Anterior cingulate cortex (tissue), 58 donors: Measurements from ENCODE around the gene NDUFB2.
A peak's percentile ranks its signal among the peaks of the same experiment; 100 is the strongest.
"Not testable (repeated sequence)": the region's sequence is repeated elsewhere in the genome, so short reads cannot be mapped to it uniquely, and the experiment has no call there.

Experiments used
- DNase-seq, 58 donors: peaks; one replicate each; lab custom pipeline; 2025; lab: John Stamatoyannopoulos, UW

Gene NDUFB2

GRCh38 chr7:140726281-140726680 lies 29.8 kb downstream of the NDUFB2 start:
- peak in 1 of 58 donors; percentile 1 for DNase-seq

DNA sequence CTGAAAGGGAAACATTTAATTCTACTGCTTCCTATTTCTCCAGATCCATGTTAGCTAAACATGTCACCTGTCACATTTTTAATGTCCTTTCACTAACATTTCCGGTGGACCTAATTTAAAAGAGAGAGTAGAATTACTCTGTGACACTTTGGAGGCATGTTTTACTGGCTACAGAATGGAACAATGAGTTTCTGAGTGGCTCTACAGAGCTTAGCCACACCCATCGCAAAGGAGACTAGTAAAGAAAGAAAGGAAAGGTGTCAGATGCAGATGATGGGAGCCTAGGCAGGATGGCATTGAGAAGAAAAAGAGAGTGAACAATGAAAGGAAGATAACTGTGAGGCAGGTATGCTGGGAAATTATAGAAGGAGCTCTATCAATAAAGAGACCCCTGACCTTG lies 35.9 kb downstream of the NDUFB2 start:
- no peak for DNase-seq

DNA sequence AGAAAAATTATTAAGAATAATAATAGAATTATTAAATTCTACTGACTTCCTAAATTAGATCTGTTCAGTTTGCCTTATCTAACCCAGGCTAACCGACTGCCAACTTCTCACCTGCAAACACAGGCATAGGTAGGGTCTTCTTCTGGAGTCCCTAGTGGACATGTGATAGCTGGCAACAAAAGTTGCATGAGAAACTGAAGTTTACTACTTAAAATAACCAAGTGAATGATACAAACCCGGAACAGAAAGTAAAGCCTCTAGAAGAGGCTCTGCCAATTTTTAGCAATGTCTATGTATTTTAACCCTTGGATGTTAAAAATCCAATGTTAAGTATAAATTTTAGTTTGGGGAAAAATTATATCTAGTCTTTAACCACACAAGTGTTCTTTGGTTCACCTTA lies 37.6 kb downstream of the NDUFB2 start:
- no peak for DNase-seq

GRCh38 chr7:140734729-140735128 lies 38.2 kb downstream of the NDUFB2 start:
- DNase-seq = no peak

GRCh38 chr7:140738280-140738679 lies 41.8 kb downstream of the NDUFB2 start:
- DNase-seq = no peak

DNA sequence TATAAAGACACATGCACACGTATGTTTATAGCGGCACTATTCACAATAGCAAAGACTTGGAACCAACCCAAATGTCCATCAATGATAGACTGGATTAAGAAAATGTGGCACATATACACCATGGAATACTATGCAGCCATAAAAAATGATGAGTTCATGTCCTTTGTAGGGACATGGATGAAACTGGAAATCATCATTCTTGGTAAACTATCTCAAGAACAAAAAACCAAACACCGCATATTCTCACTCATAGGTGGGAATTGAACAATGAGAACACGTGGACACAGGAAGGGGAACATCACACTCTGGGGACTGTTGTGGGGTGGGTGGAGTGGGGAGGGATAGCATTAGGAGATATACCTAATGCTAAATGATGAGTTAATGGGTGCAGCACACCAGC lies 46.7 kb downstream of the NDUFB2 start:
- DNase-seq = not testable (repeated sequence)

GRCh38 chr7:140744005-140744404 lies 47.5 kb downstream of the NDUFB2 start:
- DNase-seq = no peak

DNA sequence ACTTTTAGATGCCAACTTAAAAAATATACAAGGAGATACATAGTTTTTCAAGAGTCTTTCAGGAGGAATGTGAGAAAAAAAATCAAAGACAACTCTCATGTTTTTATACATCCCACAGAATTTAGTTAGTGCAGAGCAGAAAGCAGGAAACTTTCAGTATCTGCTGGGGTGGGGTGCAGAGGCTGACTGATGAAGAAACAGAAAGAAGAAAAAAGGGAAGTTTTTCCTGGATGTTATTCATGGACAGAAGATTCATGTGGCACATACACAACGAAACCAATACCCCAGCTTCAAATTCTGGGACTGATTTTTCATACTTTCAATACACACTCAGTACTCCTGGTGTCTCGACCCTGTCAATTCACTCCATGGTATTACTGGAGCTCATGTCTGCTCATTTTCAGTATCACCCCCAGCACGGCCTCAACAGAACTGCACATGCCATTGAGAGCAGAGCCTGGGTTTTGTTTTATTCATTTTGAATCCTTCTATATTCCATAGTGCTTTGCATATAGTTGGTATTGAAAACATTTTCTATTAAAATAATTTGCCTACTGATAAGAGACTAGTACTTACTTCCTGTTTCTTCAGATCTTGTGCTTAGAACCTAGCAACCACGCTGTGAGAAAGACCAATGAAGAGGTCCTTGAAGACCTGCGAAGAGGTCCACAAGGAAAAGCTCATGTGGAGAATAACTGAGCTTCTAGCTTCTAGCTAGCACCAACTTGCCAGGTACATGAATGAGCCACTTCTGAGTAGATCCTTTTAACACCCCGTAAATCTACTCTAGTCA lies 49.0 kb downstream of the NDUFB2 start:
- no peak for DNase-seq

- DNase-seq = no peak
Measured at GRCh38 chr7:140746751-140747150, 50.2 kb downstream of the NDUFB2 start.

DNA sequence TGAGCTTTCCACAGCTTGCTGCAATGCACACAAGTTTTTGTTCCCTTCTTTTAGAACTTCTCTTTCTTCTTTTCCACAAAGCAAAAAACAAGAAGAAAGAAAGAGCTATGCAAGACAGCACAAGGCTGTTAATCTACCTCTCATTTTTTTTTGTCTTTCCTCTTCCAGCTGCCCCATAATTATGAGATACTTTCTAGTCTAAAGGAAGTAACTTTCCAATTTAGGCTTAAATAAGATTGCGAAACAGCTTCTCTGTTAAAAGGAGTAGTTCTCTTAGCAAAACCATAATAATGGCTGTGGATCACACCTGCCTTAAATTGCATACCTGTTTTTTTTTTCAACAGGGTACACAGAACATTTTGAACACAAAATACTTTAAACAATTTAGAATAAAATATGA lies 56.0 kb downstream of the NDUFB2 start:
- DNase-seq = no peak

DNA sequence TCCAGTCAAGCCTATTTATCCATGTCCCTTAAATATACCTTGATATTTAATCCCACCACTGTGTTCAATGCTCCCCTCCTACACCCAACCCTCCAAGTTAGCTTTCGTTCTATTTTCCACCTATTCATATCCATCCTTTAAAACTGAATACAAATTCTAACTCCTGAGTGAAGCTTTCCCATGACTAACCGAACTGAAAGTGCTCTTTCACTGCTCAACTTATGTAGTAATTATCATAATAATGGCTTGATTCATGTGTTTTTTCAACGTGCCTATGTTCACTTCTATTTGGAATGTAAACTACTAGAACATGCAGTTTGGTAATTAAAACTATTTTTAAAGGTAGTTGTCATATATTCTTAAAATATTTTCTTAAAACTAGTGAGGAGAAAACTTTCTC lies 58.0 kb downstream of the NDUFB2 start:
- no peak for DNase-seq
